Mucosa of stomach (tissue), 1 donor: ENCODE measurements around the gene CRB1.

Experiments used
- H3K27me3 ChIP-seq: one replicate; pipeline ENCODE4 v1.7.0; 2013; ENCODE audit warnings: mild to moderate bottlenecking, low read length; ENCODE audit not compliant: control insufficient read depth, insufficient read depth
- H3K36me3 ChIP-seq: one replicate; pipeline ENCODE4 v1.7.0; 2013; ENCODE audit warnings: low read length; ENCODE audit not compliant: control insufficient read depth, insufficient read depth
- H3K4me1 ChIP-seq: one replicate; pipeline ENCODE4 v1.7.0; 2013; ENCODE audit warnings: mild to moderate bottlenecking, low read length; ENCODE audit not compliant: control insufficient read depth, insufficient read depth
- H3K4me3 ChIP-seq: one replicate; pipeline ENCODE4 v1.7.0; 2013; ENCODE audit warnings: low read length
- H3K9ac ChIP-seq: one replicate; pipeline ENCODE4 v1.7.0; 2013; ENCODE audit warnings: mild to moderate bottlenecking, low read length, moderate library complexity
- H3K9me3 ChIP-seq: one replicate; pipeline ENCODE4 v1.7.0; 2013; ENCODE audit warnings: mild to moderate bottlenecking, low read length, moderate library complexity; ENCODE audit not compliant: control insufficient read depth
- donor health status: Pancreatic carcinoma.

Gene CRB1

DNA sequence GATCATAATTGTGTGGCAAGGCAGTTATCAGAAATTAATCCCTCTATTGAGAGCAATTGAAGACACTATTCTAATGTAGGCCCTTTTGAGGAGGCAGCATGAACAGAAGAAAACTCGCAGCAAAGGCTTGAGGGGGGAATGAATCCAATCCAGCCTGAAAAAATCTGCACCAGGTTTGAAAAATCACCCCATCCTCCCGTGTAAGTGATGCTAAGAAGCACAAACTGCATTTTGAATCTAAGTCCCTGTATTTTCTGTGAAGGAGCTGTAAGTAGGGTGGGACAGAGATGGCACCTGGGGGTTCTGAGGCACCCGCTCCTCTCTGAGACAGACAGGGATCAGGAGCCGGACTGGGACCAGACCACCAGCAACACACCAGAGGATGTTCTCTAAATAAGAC, at the start of gene CRB1:
CRB1 (plus strand) TSS at position 241 of the 400 bp plus-strand sequence. CDS start 161 bp downstream, outside the sequence.
- Histone ChIP-seq H3K4me3 (no peak within 1 kb of the TSS), H3K4me1 (no peaks in the 10 kb centered on the region), H3K9ac (no peak within 1 kb of the TSS), H3K36me3 (no peaks in the 10 kb centered on the region), H3K9me3 (no peaks in the 10 kb centered on the region), H3K27me3 (no peaks in the 10 kb centered on the region)

DNA sequence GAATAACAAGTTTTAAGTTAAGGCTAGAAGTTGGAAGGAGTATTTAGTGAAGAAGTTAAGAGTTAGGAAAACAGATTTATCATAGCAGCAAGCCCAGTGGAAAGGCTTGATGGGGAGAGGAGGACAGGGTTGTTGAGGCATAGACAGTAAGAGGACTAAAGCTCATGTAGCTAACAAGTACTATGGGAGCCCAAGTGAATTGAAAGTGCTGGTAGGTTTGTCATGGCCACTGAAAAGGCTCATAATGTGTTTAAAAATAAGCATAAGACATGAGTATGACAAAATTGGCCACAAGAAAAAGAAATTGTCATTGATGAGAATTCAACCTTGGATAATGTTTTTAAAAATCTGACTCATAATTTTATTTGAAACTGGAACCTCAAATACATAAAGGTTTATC, 49.2 kb upstream of the CRB1 start:
- Histone ChIP-seq H3K36me3 (no peaks in the 10 kb centered on the region), H3K27me3 (no peaks in the 10 kb centered on the region), H3K4me1 (no peaks in the 10 kb centered on the region), H3K9ac (no peak overlapping the region), H3K4me3 (no peak overlapping the region), H3K9me3 (no peaks in the 10 kb centered on the region)

DNA sequence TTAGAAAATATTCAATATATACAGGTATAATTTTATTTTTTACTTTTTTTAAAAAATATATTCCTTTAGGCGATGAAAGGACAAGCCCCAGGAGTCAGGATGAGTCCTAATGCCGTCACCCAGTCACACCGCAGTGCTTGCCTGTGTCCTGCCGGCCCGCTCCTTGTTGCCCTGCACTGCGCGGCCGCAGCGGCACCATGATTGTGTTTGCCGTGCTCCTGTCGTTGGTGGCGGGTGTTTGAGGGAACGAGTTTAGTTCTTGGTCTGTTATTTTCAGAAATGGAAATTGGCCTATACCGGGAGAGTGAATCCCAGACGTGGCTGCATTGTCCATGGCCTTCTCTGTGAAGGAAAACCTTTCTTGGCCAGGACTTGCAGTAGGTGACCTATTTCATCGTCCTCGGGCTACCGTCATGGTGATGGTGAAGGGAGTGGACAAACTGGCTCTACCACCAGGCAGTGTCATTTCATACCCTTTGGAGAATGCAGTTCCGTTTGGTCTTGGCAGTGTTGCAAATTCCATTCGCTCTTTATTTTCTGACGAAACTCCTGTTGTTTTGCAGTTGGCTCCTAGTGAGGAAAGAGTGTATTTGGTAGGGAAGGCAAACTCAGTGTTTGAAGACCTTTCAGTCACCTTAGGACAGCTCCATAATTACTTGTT, 45.9 kb upstream of the CRB1 start:
- Histone ChIP-seq H3K27me3 (no peaks in the 10 kb centered on the region), H3K4me1 (no peaks in the 10 kb centered on the region), H3K4me3 (no peak overlapping the region), H3K9ac (no peak overlapping the region), H3K9me3 (no peaks in the 10 kb centered on the region), H3K36me3 (no peaks in the 10 kb centered on the region)

DNA sequence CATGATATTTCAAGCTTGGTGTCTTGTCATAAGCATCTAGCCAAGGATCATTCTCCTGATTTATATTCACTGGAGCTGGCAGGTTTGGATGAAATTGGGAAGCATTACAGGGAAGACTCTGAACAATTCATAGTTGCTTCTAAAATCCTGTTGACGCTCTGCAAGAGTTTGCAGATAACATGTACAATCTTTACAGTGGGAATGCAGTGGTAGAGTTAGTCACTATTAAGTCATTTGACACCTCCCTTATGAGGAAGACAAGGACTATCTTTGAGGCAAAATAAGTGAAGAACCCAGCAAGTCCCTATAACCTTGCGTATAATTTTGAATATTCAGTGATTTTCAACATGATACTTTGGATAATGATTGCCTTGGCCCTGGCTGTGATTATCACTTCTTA, 45.3 kb upstream of the CRB1 start:
- no peak overlapping the region for H3K4me3 ChIP-seq
- H3K9me3 ChIP-seq: no peaks in the 10 kb centered on the region
- H3K27me3 ChIP-seq: no peaks in the 10 kb centered on the region
- no peaks in the 10 kb centered on the region for H3K36me3 ChIP-seq
- no peaks in the 10 kb centered on the region for H3K4me1 ChIP-seq
- H3K9ac ChIP-seq: no peak overlapping the region

DNA sequence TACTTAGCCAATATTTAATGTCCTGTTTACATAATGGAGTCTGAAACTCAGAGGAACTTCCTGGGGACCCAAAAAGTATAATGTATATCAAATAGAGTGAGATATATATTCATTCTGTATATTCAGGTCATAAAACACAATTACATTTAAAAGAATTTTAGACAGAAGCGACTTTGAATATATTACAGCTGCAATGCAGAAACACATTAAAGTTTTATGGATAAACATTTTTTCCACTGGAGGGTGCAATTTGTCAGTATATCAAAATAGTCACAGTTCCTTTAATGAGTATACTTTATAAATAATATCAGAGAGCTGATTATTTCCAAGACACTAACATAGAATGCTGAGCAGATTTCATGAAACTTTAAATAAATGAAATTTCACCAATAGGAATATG, 43.9 kb upstream of the CRB1 start:
- no peaks in the 10 kb centered on the region for H3K27me3 ChIP-seq
- H3K36me3 ChIP-seq: no peaks in the 10 kb centered on the region
- H3K4me3 ChIP-seq: no peak overlapping the region
- no peaks in the 10 kb centered on the region for H3K9me3 ChIP-seq
- no peaks in the 10 kb centered on the region for H3K4me1 ChIP-seq
- no peak overlapping the region for H3K9ac ChIP-seq

DNA sequence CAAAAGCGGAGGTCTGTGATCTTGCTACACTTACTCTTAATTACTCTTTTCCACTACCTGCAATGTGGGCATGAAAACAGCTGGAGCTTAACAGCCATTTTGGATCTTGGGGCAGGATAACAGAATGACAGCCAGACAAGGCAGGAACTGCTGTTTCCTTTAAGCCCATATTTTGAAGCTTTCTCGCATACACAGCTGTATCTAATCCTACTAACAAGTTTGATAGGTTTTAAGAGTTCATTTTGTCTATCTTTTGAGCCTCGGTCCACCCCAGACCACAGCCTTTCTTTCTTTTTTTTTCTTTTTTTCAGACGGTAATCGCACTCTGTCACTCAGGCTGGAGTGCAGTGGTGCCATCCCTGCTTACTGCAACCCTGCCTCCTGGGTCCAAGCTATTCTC, 42.4 kb upstream of the CRB1 start:
- no peaks in the 10 kb centered on the region for H3K4me1 ChIP-seq
- no peaks in the 10 kb centered on the region for H3K9me3 ChIP-seq
- no peaks in the 10 kb centered on the region for H3K36me3 ChIP-seq
- no peaks in the 10 kb centered on the region for H3K27me3 ChIP-seq
- H3K4me3 ChIP-seq: no peak overlapping the region
- H3K9ac ChIP-seq: no peak overlapping the region

DNA sequence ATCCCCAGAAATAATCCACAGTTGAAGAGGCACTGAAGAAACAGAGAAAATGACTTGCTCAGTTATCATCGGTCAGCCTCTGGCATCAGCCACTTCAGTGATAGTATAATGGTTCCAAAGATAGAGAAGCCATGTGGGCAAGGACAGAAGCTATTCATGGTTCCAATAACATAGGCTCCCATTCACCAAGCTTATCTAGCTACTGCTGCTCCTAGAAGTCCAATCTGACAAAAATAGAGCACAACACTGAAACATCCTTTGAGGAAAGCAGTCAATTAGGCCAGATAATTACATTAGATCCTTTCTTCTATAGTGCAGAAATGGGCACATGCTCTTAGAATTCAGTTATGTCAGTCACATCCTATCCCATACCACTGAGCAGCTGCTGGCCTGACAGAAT, 33.5 kb upstream of the CRB1 start:
- H3K9ac ChIP-seq: no peak overlapping the region
- no peak overlapping the region for H3K4me3 ChIP-seq
- no peaks in the 10 kb centered on the region for H3K27me3 ChIP-seq
- H3K36me3 ChIP-seq: no peaks in the 10 kb centered on the region
- no peaks in the 10 kb centered on the region for H3K9me3 ChIP-seq
- no peaks in the 10 kb centered on the region for H3K4me1 ChIP-seq

DNA sequence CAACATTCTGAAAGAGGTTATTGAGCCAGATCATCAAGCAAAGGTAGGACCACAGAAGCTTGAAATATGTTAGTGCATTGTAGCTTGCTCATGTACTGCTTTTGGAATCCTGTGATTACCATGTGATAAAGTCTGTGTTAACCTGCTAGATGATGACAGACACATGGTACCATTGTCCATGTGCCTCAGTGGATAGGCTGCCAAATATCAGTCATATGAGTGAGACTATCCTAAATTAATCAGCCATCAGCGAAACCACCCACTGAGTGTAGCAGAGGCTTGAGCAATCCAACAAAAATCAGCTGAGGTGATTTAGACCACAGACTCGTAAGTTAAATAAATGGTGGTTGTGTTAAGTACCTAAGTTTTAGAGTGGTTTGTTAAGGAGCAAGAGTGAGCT, 32.7 kb upstream of the CRB1 start:
- H3K36me3 ChIP-seq: no peaks in the 10 kb centered on the region

DNA sequence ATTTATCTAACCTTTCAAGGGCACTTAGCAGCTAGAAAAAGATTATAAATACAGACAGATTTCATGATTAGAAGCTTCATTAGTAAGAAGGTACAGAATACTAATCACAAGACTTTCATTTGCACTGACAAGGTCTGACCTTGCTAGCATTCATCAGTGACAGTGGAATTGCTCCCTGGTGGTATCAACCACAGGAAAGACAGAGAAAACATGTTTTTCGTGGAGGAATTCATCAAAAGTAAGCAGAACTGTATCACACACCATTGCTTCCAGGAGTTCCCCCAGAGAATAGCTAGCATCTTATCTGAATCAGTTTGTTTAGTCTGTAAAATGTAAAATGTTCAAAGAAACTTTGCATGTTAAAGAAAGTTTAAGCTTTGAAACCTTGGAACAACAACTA, 20.6 kb upstream of the CRB1 start:
- Histone ChIP-seq H3K4me1 (no peaks in the 10 kb centered on the region), H3K4me3 (no peak overlapping the region), H3K36me3 (no peaks in the 10 kb centered on the region)

More for the DNA sequence above, 32.7 kb upstream of the CRB1 start:
- Histone ChIP-seq H3K9ac (no peak overlapping the region), H3K27me3 (no peaks in the 10 kb centered on the region), H3K9me3 (no peaks in the 10 kb centered on the region), H3K4me1 (no peaks in the 10 kb centered on the region), H3K4me3 (no peak overlapping the region)

DNA sequence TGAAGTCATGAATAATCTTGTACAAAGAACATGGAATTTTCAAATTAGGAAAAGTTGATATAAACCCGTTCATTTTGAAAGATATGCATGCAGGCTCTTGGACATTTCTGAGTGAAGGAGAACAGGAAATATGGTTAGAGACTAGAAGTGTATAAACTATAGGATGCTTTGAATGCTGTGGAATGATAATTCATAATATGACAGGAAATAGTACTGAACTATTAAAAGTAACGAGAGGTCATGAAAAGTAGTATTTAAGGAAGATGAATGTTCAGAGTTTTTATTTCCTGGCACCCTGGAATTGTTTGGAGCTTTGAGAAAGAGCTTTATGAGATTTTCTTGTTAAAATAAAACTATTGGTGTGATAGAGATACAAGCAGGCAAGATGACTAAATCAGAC, 18.7 kb upstream of the CRB1 start:
- Histone ChIP-seq H3K4me3 (no peak overlapping the region), H3K4me1 (no peaks in the 10 kb centered on the region), H3K9me3 (no peaks in the 10 kb centered on the region), H3K36me3 (no peaks in the 10 kb centered on the region), H3K9ac (no peak overlapping the region), H3K27me3 (no peaks in the 10 kb centered on the region)

More for the DNA sequence above, 20.6 kb upstream of the CRB1 start:
- no peaks in the 10 kb centered on the region for H3K27me3 ChIP-seq
- no peaks in the 10 kb centered on the region for H3K9me3 ChIP-seq
- no peak overlapping the region for H3K9ac ChIP-seq

DNA sequence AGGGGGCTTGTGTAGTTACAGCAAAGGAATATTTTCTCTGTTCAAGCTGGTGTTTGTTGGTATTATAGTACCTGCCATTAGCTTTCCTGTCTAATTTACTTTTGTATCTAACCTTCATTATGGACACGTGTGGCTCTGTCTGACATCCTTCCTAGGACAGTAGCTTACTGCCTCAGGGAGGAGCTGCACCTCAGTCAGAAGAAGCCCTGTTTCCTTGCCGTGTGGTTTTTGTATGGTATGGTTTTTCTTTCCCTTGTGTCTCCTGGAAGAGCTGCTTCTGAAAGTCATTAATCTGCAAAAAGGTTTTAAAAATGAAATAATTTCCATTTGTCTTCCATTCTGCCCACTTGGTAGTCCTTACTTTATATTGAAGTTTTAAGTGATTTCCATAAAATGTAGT, 17.4 kb upstream of the CRB1 start:
- Histone ChIP-seq H3K9ac (no peak overlapping the region), H3K36me3 (no peaks in the 10 kb centered on the region), H3K4me3 (no peak overlapping the region), H3K4me1 (no peaks in the 10 kb centered on the region), H3K9me3 (no peaks in the 10 kb centered on the region), H3K27me3 (no peaks in the 10 kb centered on the region)

DNA sequence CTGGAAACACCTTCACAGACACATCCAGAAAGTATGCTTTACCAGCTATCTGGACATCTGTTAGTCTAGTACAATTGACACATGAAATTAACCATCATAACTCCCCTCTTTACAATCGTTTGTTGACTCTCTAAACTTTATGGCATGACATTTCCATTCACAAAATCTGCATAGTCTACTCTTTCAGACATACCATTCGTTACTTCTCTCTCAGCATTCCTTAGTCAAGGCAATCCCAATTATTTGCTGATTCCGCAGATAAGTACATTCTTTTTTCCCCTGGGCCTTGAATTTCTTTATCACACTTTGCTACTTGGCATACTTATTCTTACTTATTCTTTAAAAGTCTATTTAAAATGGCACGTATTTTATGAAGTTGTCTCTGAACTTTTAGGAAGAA, 15.1 kb upstream of the CRB1 start:
- Histone ChIP-seq H3K4me3 (no peak overlapping the region), H3K9me3 (no peaks in the 10 kb centered on the region), H3K36me3 (no peaks in the 10 kb centered on the region), H3K4me1 (no peaks in the 10 kb centered on the region), H3K9ac (no peak overlapping the region), H3K27me3 (no peaks in the 10 kb centered on the region)

DNA sequence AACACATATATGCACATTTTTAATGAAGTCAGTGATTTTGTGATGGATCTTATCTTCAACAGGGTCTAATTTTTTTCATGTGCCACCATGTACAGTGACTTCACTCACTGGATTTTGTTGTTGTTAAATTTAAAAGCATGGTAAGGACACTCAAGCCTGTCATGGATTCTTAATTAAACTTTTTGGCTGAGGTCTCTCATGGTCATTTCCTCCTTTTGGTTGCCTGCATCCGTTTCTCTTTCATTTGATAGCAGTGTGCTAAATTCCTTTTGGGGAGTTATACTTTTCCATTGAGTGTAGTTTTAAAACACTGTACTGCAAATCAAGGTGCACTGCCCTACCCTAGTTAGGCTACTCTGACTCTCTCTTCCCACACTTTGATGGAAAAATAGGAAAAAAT, 13.2 kb upstream of the CRB1 start:
- H3K36me3 ChIP-seq: no peaks in the 10 kb centered on the region
- no peaks in the 10 kb centered on the region for H3K9me3 ChIP-seq
- no peaks in the 10 kb centered on the region for H3K4me1 ChIP-seq
- no peak overlapping the region for H3K4me3 ChIP-seq
- no peaks in the 10 kb centered on the region for H3K27me3 ChIP-seq
- H3K9ac ChIP-seq: no peak overlapping the region
